Parathyroid adenoma (tissue), 2 donors: Measurements from ENCODE around the gene ASIC5.

ENCODE experiments used
- H2AFZ ChIP-seq: fragments of 300-600 bp; sonication (generic); one replicate; pipeline ENCODE4 v1.7.0; 2017; ENCODE audit warnings: antibody characterized with exemption, mild to moderate bottlenecking
- H3K27ac ChIP-seq: fragments of 300-600 bp; sonication (generic); one replicate; pipeline ENCODE4 v1.7.0; 2017
- H3K27me3 ChIP-seq: fragments of 300-600 bp; sonication (generic); one replicate; pipeline ENCODE4 v1.7.0; 2017; ENCODE audit warnings: low read length; ENCODE audit not compliant: control insufficient read depth, insufficient read depth
- H3K36me3 ChIP-seq: fragments of 300-600 bp; sonication (generic); one replicate; pipeline ENCODE4 v1.7.0; 2017; ENCODE audit warnings: low read length; ENCODE audit not compliant: control insufficient read depth, insufficient read depth
- H3K4me1 ChIP-seq: fragments of 300-600 bp; sonication (generic); one replicate; pipeline ENCODE4 v1.7.0; 2017; ENCODE audit warnings: control low read depth
- H3K4me2 ChIP-seq: fragments of 300-600 bp; sonication (generic); one replicate; pipeline ENCODE4 v1.7.0; 2017; ENCODE audit warnings: low read length
- H3K4me3 ChIP-seq: fragments of 300-600 bp; sonication (generic); one replicate; pipeline ENCODE4 v1.7.0; 2017; ENCODE audit warnings: low read depth, low read length
- H3K79me2 ChIP-seq: fragments of 300-600 bp; sonication (generic); one replicate; pipeline ENCODE4 v1.7.0; 2017; ENCODE audit warnings: control low read depth
- H3K9ac ChIP-seq: fragments of 300-600 bp; sonication (generic); one replicate; pipeline ENCODE4 v1.7.0; 2017; ENCODE audit warnings: mild to moderate bottlenecking
- H3K9me3 ChIP-seq: fragments of 300-600 bp; sonication (generic); one replicate; pipeline ENCODE4 v1.7.0; 2017; ENCODE audit warnings: low read length; ENCODE audit not compliant: control insufficient read depth
- TF ChIP-seq, protein P1 (sequence below): fragments of 300-600 bp; sonication (generic); IDR thresholded peaks from one replicate; pipeline ENCODE4 v1.7.0; 2017; ENCODE audit warnings: antibody characterized with exemption, mild to moderate bottlenecking
- donor health status: primary hyperparathyroidism.

The ASIC5 gene

GRCh38 chr4:155891058-155891457 is 25.0 kb upstream of the ASIC5 start:
- Histone ChIP-seq H3K4me3 (no peak overlapping the region), H2AFZ (no peak overlapping the region), H3K36me3 (no peaks in the 10 kb centered on the region), H3K27me3 (no peaks in the 10 kb centered on the region), H3K27ac (no peak overlapping the region), H3K9me3 (no peaks in the 10 kb centered on the region), H3K4me1 (no peaks in the 10 kb centered on the region), H3K79me2 (no peaks in the 10 kb centered on the region), H3K4me2 (no peak overlapping the region), H3K9ac (no peak overlapping the region)
- TF ChIP-seq, protein P1, sequence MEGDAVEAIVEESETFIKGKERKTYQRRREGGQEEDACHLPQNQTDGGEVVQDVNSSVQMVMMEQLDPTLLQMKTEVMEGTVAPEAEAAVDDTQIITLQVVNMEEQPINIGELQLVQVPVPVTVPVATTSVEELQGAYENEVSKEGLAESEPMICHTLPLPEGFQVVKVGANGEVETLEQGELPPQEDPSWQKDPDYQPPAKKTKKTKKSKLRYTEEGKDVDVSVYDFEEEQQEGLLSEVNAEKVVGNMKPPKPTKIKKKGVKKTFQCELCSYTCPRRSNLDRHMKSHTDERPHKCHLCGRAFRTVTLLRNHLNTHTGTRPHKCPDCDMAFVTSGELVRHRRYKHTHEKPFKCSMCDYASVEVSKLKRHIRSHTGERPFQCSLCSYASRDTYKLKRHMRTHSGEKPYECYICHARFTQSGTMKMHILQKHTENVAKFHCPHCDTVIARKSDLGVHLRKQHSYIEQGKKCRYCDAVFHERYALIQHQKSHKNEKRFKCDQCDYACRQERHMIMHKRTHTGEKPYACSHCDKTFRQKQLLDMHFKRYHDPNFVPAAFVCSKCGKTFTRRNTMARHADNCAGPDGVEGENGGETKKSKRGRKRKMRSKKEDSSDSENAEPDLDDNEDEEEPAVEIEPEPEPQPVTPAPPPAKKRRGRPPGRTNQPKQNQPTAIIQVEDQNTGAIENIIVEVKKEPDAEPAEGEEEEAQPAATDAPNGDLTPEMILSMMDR: no peak

DNA sequence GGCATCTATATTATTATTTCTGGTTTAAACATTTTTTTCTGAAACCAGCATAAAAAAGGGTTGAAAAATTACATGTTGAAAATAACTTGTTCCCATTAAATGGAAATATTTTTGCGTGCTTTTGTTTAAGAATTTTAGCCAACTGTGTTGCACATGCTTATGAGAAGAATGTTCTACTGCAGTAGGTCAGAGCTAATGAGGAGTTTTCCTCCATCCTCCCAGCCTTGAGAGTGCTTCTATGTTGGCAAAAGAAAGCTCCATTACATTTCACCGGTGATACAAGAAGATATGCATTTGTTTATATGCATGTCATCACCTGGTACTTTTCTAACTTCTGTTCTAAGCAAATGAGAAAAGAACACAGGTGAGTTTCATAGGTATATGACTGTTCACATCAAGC is 23.9 kb upstream of the ASIC5 start:
- H3K4me3 ChIP-seq: no peak overlapping the region

GRCh38 chr4:155889031-155889793 is 23.1 kb upstream of the ASIC5 start:
- H3K4me3 ChIP-seq: no peak overlapping the region
- no peak overlapping the region for H3K9ac ChIP-seq
- H3K79me2 ChIP-seq: no peaks in the 10 kb centered on the region
- no peaks in the 10 kb centered on the region for H3K27me3 ChIP-seq
- no peak overlapping the region for H3K4me2 ChIP-seq
- TF ChIP-seq, protein P1: no peak
- H3K4me1 ChIP-seq: no peaks in the 10 kb centered on the region
- H3K36me3 ChIP-seq: no peaks in the 10 kb centered on the region
- no peak overlapping the region for H3K27ac ChIP-seq
- H2AFZ ChIP-seq: no peak overlapping the region
- H3K9me3 ChIP-seq: no peaks in the 10 kb centered on the region

More for the DNA sequence above, 23.9 kb upstream of the ASIC5 start:
- TF ChIP-seq, protein P1: no peak
- Histone ChIP-seq H3K27ac (no peak overlapping the region), H3K9me3 (no peaks in the 10 kb centered on the region), H3K79me2 (no peaks in the 10 kb centered on the region), H3K9ac (no peak overlapping the region), H3K4me1 (no peaks in the 10 kb centered on the region), H3K27me3 (no peaks in the 10 kb centered on the region), H2AFZ (no peak overlapping the region), H3K4me2 (no peak overlapping the region), H3K36me3 (no peaks in the 10 kb centered on the region)

DNA sequence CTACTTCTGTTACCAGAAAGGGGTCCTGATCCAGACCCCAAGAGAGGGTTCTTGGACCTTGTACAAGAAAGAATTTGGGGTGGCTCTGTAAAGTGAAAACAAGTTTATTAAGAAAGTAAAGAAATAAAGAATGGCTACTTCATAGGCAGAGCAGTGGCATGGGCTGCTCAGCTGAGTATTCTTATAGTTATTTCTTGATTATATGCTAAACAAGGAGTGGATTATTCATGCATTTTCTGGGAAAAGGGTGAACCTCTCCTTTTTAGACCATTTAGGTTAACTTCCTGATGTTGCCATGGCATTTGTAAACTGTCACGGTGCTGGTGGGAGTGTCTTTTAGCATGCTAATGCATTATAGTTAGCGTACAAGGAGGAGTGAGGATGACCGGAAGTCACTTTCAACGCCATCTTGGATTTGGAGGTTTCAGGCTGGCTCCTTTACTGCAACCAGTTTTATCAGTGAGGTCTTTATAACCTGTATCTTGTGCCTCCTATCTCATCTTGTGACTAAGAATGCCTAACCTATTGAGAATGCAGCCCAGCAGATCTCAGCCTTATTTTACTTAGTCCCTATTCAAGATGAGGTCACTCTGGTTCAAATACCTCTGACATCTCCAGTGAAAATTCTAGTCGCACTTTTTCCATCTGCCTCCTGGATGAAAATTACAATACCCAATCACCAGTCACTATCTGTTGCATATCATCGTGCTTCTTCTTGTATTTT is 21.9 kb upstream of the ASIC5 start:
- Histone ChIP-seq H3K27ac (no peak overlapping the region), H3K9me3 (no peaks in the 10 kb centered on the region), H3K27me3 (no peaks in the 10 kb centered on the region), H3K4me1 (no peaks in the 10 kb centered on the region), H3K36me3 (no peaks in the 10 kb centered on the region), H3K79me2 (no peaks in the 10 kb centered on the region), H3K9ac (no peak overlapping the region), H2AFZ (no peak overlapping the region), H3K4me2 (no peak overlapping the region), H3K4me3 (no peak overlapping the region)
- TF ChIP-seq, protein P1: no peak
